SK-N-MC (cell line): ENCODE results near the gene CD248.

ENCODE experiments used
- EZH2 ChIP-seq: fragments of 200-600 bp; sonication (generic); IDR thresholded peaks from one replicate; pipeline ENCODE4 v1.6.1; 2017; ENCODE audit warnings: antibody characterized with exemption
- POLR2AphosphoS5 ChIP-seq: IDR thresholded peaks from 2 replicates; pipeline ENCODE4 v1.6.1; 2012; ENCODE audit warnings: mild to moderate bottlenecking, low read depth, low read length, borderline replicate concordance

DNA sequence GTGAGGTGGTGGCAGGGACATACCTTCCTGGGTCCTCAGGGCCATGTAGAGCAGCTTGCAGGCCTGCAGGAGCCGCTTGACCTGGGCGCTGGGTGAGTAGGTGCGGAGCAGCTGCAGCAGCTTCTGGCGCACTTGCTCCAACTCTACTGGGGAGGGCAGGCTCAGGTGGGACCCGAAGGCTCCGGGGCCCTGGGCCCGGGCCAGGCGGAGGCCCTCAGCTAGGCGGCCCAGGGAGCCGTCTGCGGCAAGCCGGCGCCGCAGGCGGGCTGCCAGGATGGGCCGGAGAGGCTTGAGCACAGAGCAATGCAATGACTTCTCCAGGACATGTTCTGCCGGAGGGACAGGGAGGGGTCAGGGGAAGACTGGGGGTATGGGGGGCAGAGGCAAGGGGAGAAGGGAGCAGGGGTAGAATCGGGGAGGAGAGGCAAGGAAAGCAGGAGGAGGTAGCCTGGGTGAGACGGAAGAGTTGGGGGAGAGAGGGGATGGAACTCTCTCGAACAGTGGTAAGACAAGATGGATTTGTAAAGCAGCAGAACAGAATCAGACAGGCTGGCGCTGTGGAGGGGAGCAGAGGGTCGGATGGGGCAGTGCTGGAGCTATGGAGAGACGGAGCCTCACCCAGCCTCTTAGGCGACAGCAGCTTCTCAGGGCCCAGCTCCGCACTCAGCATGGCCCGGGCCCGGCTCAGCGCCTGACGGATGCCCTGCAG is 17.2 kb upstream of the CD248 start:
- TF ChIP-seq EZH2 = no peak
- no peak for TF ChIP-seq POLR2AphosphoS5
